Stomach (tissue), 9 donors: ENCODE data around the gene LILRA2. TPM values are rescaled to one million over a fixed set of nuclear protein-coding genes. Genes with fewer than 3 reads are reported as not detected.

Experiments used
- DNase-seq, 2 donors: peaks; one replicate each; pipeline versions ENCODE4 v3.0.0 to v3.0.0-alpha.2; 2013 to 2019
- H3K27ac ChIP-seq, 5 donors: fragments of 200-600 bp in 4 of 5; sonication (generic) in 4 of 5; one replicate each; pipeline ENCODE4 v1.5.1; 2013 to 2019; ENCODE audit warnings: mild to moderate bottlenecking in 1 of 5, moderate library complexity in 1 of 5
- H3K27me3 ChIP-seq, 3 donors: fragments of 200-600 bp; sonication (generic); one replicate each; pipeline ENCODE4 v1.5.1; 2017 to 2019; ENCODE audit warnings: mixed run types in 1 of 3
- H3K36me3 ChIP-seq, 4 donors: fragments of 200-600 bp; sonication (generic); 1 replicate in 3 of 4; 2 replicates in 1 of 4; pipeline ENCODE4 v1.5.1; 2016 to 2019
- H3K4me1 ChIP-seq, 4 donors: fragments of 200-600 bp; sonication (generic); one replicate each; pipeline ENCODE4 v1.5.1; 2016 to 2019
- H3K4me3 ChIP-seq, 4 donors: fragments of 200-600 bp; sonication (generic) in 3 of 4; one replicate each; pipeline ENCODE4 v1.5.1; 2016 to 2019; ENCODE audit warnings: mild to moderate bottlenecking in 1 of 4
- H3K9me3 ChIP-seq, 4 donors: fragments of 200-600 bp; sonication (generic); one replicate each; pipeline ENCODE4 v1.5.1; 2016 to 2019
- CTCF ChIP-seq, 7 experiments: fragments of 450-650 bp in 4 of 7; fragments of 200-600 bp in 3 of 7; sonication (generic) in 3 of 7; IDR thresholded peaks; one replicate each; pipeline ENCODE4 v1.5.1; 2016 to 2019; ENCODE audit warnings: antibody characterized with exemption in 7 of 7, control low read depth in 2 of 7, mild to moderate bottlenecking in 1 of 7
- EP300 ChIP-seq: sonication (generic); formaldehyde crosslinking; IDR thresholded peaks from one replicate; pipeline ENCODE4 v1.6.1; 2017; ENCODE audit warnings: antibody characterized with exemption
- POLR2A ChIP-seq, 4 donors: fragments of 450-650 bp; IDR thresholded peaks; one replicate each; pipeline ENCODE4 v1.6.1; 2016; ENCODE audit warnings: antibody characterized with exemption in 4 of 4, control low read depth in 2 of 4, mild to moderate bottlenecking in 1 of 4, moderate library complexity in 1 of 4
- POLR2AphosphoS5 ChIP-seq, 3 donors: sonication (generic); formaldehyde crosslinking; IDR thresholded peaks; one replicate each; pipeline ENCODE4 v1.6.1; 2016; ENCODE audit warnings: antibody characterized with exemption in 3 of 3
- whole genome bisulfite sequencing, 5 donors: extraction: QIAGEN DNeasy Blood & Tissue Kit in 3 of 5; methylation state at CpG; one replicate each; pipeline versions ENCODE4 v1.1.5 to v1.1.7; 2013 to 2018; 5-methylcytosine and 5-hydroxymethylcytosine counted together
- intact Hi-C: fragments of 100-400 bp; cut with DNase I; formaldehyde crosslinking; loops from one replicate; pipeline ENCODE4 v1.15.1; 2023; ENCODE audit warnings: low total_unique reads
- polyA plus RNA-seq, 3 donors: library from polyadenylated mRNA; stranded (reverse); fragments of 200-250 nt; gene quantifications; one replicate each; pipeline ENCODE4 v1.2.3, GENCODE V29; 2013
- total RNA-seq, 5 donors: library from RNA; depleted of rRNA; stranded (reverse); fragments of >200 nt; gene quantifications; one replicate each; pipeline versions ENCODE4 v1.1.0 to v1.2.3, GENCODE V29; 2014 to 2016
- donor health status: healthy with polysubstance abuse.
- donor health status: Bipolar disorder and iron deficiency.
- donor health status: healthy.

The LILRA2 gene
- total and polyA plus RNA-seq, 8 donors: 0.20 to 7.8 (median 1.4) TPM; not detected in 2

GRCh38 chr19:54541712-54542111 is 31.9 kb upstream of the LILRA2 start:
- no peaks in the 10 kb centered on the region for H3K4me1 ChIP-seq
- no peak overlapping the region for H3K4me3 ChIP-seq
- no peak overlapping the region for H3K27ac ChIP-seq
- WGBS, 5 donors: 38 to 65% (median 44%) methylated on average over 2 of the region's 2 CpGs
- no peaks in the 10 kb centered on the region for H3K36me3 ChIP-seq
- H3K27me3 ChIP-seq: peaks cover 0 to 15% (median 0%) of the 10 kb centered on the region in 3 donors
- DNase-seq: no peak
- intact Hi-C loops: no loop called here
- TF ChIP-seq POLR2AphosphoS5 (IDR thresholded peaks at IDR 0.05) (no peak), CTCF (IDR thresholded peaks at IDR 0.05) (no peak), EP300 (no peak), POLR2A (IDR thresholded peaks at IDR 0.05) (no peak)
- H3K9me3 ChIP-seq: peaks cover 0 to 6% (median 0%) of the 10 kb centered on the region in 4 donors

- TF ChIP-seq POLR2AphosphoS5 (IDR thresholded peaks at IDR 0.05) (no peak), CTCF (IDR thresholded peaks at IDR 0.05) (no peak), POLR2A (IDR thresholded peaks at IDR 0.05) (no peak), EP300 (no peak)
- no peaks in the 10 kb centered on the region for H3K36me3 ChIP-seq
- DNase-seq: no peak
- H3K4me1 ChIP-seq: no peaks in the 10 kb centered on the region
- intact Hi-C loops: no loop called here
- H3K27ac ChIP-seq: no peak overlapping the region
- H3K27me3 ChIP-seq: peaks cover 0 to 14% (median 0%) of the 10 kb centered on the region in 3 donors
- WGBS, 5 donors: 78 to 87% (median 87%) methylated on average over 10 to 16 of the region's 16 CpGs
- no peak overlapping the region for H3K4me3 ChIP-seq
- H3K9me3 ChIP-seq: no peaks in the 10 kb centered on the region
These were observed 24.8 kb upstream of the LILRA2 start for GRCh38 chr19:54548806-54549205.

GRCh38 chr19:54549224-54549623 is 24.4 kb upstream of the LILRA2 start:
- TF ChIP-seq POLR2AphosphoS5 (IDR thresholded peaks at IDR 0.05): no peak
- TF ChIP-seq EP300: no peak
- no peak for TF ChIP-seq CTCF (IDR thresholded peaks at IDR 0.05)
- no peak for TF ChIP-seq POLR2A (IDR thresholded peaks at IDR 0.05)
- no peak overlapping the region for H3K27ac ChIP-seq
- DNase-seq: no peak
- 63 to 83% (median 75%) methylated on average over 13 to 14 of the region's 14 CpGs for whole genome bisulfite sequencing, 5 donors
- H3K36me3 ChIP-seq: no peaks in the 10 kb centered on the region
- no peak overlapping the region for H3K4me3 ChIP-seq
- H3K4me1 ChIP-seq: no peaks in the 10 kb centered on the region
- intact Hi-C loops: no loop called here
- peaks cover 0 to 14% (median 0%) of the 10 kb centered on the region in 3 donors for H3K27me3 ChIP-seq
- H3K9me3 ChIP-seq: no peaks in the 10 kb centered on the region

GRCh38 chr19:54551293-54551692 is 22.3 kb upstream of the LILRA2 start:
- Histone ChIP-seq H3K36me3 (no peaks in the 10 kb centered on the region), H3K9me3 (no peaks in the 10 kb centered on the region), H3K27ac (no peak overlapping the region), H3K4me3 (no peak overlapping the region), H3K27me3 (peaks cover 0 to 26% (median 0%) of the 10 kb centered on the region in 3 donors), H3K4me1 (no peaks in the 10 kb centered on the region)
- intact Hi-C loops: no loop called here
- TF ChIP-seq POLR2AphosphoS5 (IDR thresholded peaks at IDR 0.05) (no peak), POLR2A (IDR thresholded peaks at IDR 0.05) (no peak), EP300 (no peak), CTCF (IDR thresholded peaks at IDR 0.05) (no peak)
- 72 to 80% (median 75%) methylated on average over 6 of the region's 6 CpGs for WGBS, 5 donors
- DNase-seq: peak in 1 of 2 donors; percentile 11
